Erythroblast (primary cell): ENCODE data around the gene IDI1.

Experiments
- GATA1 ChIP-seq: IDR thresholded peaks from 2 replicates; pipeline ENCODE4 v1.6.1; 2011; ENCODE audit warnings: low read depth, mild to moderate bottlenecking, control low read depth, low read length, moderate library complexity
- POLR2A ChIP-seq: IDR thresholded peaks from 2 replicates; pipeline ENCODE4 v1.6.1; 2011; ENCODE audit warnings: mild to moderate bottlenecking, low read length

DNA sequence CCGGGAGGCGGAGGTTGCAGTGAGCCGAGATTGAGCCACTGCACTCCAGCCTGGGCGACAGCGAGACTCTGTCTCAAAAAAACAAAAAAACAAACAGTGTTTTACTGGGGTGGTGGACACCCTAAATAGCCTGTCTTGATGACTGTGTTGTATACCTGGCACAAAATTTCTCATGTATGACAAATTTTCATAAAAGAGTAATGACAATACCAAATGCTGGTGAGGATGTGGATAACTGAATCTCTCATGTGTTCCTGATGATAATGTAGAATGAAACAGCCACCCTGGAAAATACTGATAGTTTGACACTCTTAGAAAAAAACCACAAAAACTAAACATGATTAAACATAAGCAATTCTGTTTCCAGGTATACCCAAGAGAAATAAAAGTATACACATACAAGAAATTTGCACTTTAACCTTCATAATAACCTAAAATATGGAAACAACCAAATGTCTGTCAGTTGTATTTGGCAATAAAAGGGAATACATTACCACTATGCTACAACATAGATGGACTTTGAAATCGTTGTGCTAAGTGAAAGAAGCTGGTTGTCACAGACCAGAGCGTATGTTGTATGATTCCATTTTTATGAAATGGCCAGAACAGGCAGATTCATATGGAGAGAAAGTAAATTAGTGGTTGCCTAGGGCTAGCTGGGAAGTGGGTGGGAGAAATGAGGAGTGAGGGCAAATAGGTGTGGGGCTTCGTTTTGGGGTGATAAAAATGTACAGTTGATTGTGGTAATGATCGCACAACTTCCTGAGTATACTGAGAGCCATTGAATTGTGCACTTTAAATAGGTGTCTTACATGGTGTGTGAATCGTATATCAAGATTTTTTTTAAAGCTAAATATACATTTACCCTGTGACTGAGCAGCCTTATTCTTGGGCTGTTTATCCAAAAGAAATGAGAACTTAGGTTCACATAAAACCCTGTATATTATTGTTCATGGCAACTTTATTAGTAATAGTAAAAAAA, 19.8 kb upstream of the IDI1 start:
- TF ChIP-seq POLR2A = no peak
- TF ChIP-seq GATA1 = no peak
